Panc1 (cell line): ENCODE data around the gene SCNN1G. TPM values are rescaled to one million over a fixed set of nuclear protein-coding genes. Genes with fewer than 3 reads are reported as not detected.

Experiments used
- ATAC-seq: fragments of 200-7000 bp; cut with Tn5 transposase; 2 replicates; pipeline ENCODE4 v1.9.1; 2020; ENCODE audit warnings: mild to moderate bottlenecking, moderate library complexity
- BruUV-seq: library from RNA; stranded (reverse); fragments of 400-500 nt; replicated peaks from 2 replicates; lab custom pipeline; 2021; lab: Mats Ljungman, UMichigan
- CTCF ChIA-PET: fragments of 300-600 bp; sonication (Branson Sonifier 250); formaldehyde crosslinking; loops from one replicate; lab custom pipeline; 2022; ENCODE audit warnings: antibody characterized with exemption; lab: Charles Lee
- POLR2A ChIA-PET: fragments of 300-600 bp; sonication (Branson Sonifier 250); formaldehyde crosslinking; loops from one replicate; lab custom pipeline; 2022; ENCODE audit warnings: antibody characterized with exemption; lab: Charles Lee
- DNase-seq: peaks from one replicate; pipeline ENCODE4 v3.0.0-alpha.2; 2010; ENCODE audit warnings: low read depth, low spot score
- H3K27ac ChIP-seq: 2 replicates; pipeline ENCODE4 v1.5.1; 2011; ENCODE audit warnings: mild to moderate bottlenecking, low read length, inconsistent platforms
- H3K27me3 ChIP-seq: fragments of 200-500 bp; sonication (Bioruptor generic); 2 replicates; pipeline ENCODE4 v1.6.0; 2014; ENCODE audit warnings: low read length, inconsistent platforms; ENCODE audit not compliant: control insufficient read depth, insufficient read depth
- H3K36me3 ChIP-seq: fragments of 200-500 bp; sonication (Bioruptor generic); 2 replicates; pipeline ENCODE4 v1.5.1; 2014; ENCODE audit warnings: inconsistent platforms, mild to moderate bottlenecking, low read length, moderate library complexity; ENCODE audit not compliant: control insufficient read depth, insufficient read depth
- H3K4me1 ChIP-seq: 2 replicates; pipeline ENCODE4 v1.5.1; 2011; ENCODE audit warnings: inconsistent platforms, mild to moderate bottlenecking, low read length, moderate library complexity; ENCODE audit not compliant: control insufficient read depth, insufficient read depth
- H3K4me3 ChIP-seq, 2 experiments: 2 replicates each; pipeline ENCODE4 v1.5.1; 2011 to 2012; ENCODE audit warnings: low read depth in 2 of 2, low read length in 2 of 2, mild to moderate bottlenecking in 2 of 2, inconsistent platforms in 1 of 2, moderate library complexity in 1 of 2
- H3K9me3 ChIP-seq: fragments of 200-500 bp; sonication (Bioruptor generic); 2 replicates; pipeline ENCODE4 v1.5.1; 2014; ENCODE audit warnings: low read depth, mild to moderate bottlenecking, inconsistent platforms, low read length, moderate library complexity; ENCODE audit not compliant: control insufficient read depth, insufficient read depth
- POLR2AphosphoS5 ChIP-seq: IDR thresholded peaks from 2 replicates; pipeline ENCODE4 v1.6.1; 2012; ENCODE audit warnings: mild to moderate bottlenecking, low read depth, low read length, moderate library complexity
- SIN3A ChIP-seq: IDR thresholded peaks from 2 replicates; pipeline ENCODE4 v1.6.1; 2012; ENCODE audit warnings: low read depth, mild to moderate bottlenecking, low read length, moderate library complexity, borderline replicate concordance; ENCODE audit not compliant: insufficient read depth
- TCF7L2 ChIP-seq: IDR thresholded peaks from 2 replicates; pipeline ENCODE4 v1.6.1; 2011; ENCODE audit warnings: mild to moderate bottlenecking, low read depth, low read length, inconsistent platforms
- in situ Hi-C: cut with HindIII; loops from 2 replicates; pipeline ENCODE4 v1.10.0; 2016; ENCODE audit warnings: low sequenced_read_pairs, low pct_unique_long_range_greater_than_20kb
- intact Hi-C: fragments of 100-400 bp; cut with micrococcal nuclease; formaldehyde crosslinking; loops from one replicate; pipeline ENCODE4 v1.10.0; 2022; ENCODE audit not compliant: unreplicated experiment
- total RNA-seq: library from RNA; stranded (reverse); gene quantifications from one replicate; pipeline ENCODE4 v1.2.1, GENCODE V29; 2021; ENCODE audit not compliant: unreplicated experiment
- TF ChIP-seq, protein P1 (sequence below): fragments of 450-650 bp; IDR thresholded peaks from 2 replicates; pipeline ENCODE4 v1.5.1; 2017; ENCODE audit warnings: mild to moderate bottlenecking
- TF ChIP-seq, protein P2 (sequence below), 2 experiments: IDR thresholded peaks; 2 replicates each; pipeline ENCODE4 v1.6.1; 2011 to 2012; ENCODE audit warnings: low read depth in 2 of 2, control low read depth in 1 of 2, low read length in 1 of 2, mild to moderate bottlenecking in 1 of 2, moderate library complexity in 1 of 2; ENCODE audit not compliant: insufficient read depth in 1 of 2

SCNN1G gene
- total RNA-seq, 1 experiment from 2014 or later: 3.4 TPM

DNA sequence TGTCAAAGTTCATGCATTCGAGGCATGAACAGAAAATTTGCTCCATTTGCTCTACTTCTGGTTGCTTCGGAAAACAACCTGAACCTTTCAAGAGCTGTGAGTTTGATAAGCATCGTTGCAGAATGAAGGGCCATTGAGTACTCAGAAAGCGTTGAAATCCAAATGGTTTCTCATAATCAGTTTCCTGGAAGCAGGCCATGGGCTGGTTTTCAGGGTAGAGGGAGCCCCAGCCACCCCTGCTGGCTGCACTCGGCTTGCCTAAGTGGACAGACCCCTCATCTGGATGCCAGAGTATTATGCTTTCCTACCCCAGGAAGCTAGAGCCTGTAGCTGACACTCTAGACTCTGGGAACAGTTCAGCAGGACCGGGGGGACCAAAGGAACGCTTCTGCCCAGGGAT lies 24.4 kb downstream of the SCNN1G start:
- TF ChIP-seq SIN3A: no peak
- TF ChIP-seq, protein P1, sequence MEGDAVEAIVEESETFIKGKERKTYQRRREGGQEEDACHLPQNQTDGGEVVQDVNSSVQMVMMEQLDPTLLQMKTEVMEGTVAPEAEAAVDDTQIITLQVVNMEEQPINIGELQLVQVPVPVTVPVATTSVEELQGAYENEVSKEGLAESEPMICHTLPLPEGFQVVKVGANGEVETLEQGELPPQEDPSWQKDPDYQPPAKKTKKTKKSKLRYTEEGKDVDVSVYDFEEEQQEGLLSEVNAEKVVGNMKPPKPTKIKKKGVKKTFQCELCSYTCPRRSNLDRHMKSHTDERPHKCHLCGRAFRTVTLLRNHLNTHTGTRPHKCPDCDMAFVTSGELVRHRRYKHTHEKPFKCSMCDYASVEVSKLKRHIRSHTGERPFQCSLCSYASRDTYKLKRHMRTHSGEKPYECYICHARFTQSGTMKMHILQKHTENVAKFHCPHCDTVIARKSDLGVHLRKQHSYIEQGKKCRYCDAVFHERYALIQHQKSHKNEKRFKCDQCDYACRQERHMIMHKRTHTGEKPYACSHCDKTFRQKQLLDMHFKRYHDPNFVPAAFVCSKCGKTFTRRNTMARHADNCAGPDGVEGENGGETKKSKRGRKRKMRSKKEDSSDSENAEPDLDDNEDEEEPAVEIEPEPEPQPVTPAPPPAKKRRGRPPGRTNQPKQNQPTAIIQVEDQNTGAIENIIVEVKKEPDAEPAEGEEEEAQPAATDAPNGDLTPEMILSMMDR: no peak
- TF ChIP-seq, protein P2, sequence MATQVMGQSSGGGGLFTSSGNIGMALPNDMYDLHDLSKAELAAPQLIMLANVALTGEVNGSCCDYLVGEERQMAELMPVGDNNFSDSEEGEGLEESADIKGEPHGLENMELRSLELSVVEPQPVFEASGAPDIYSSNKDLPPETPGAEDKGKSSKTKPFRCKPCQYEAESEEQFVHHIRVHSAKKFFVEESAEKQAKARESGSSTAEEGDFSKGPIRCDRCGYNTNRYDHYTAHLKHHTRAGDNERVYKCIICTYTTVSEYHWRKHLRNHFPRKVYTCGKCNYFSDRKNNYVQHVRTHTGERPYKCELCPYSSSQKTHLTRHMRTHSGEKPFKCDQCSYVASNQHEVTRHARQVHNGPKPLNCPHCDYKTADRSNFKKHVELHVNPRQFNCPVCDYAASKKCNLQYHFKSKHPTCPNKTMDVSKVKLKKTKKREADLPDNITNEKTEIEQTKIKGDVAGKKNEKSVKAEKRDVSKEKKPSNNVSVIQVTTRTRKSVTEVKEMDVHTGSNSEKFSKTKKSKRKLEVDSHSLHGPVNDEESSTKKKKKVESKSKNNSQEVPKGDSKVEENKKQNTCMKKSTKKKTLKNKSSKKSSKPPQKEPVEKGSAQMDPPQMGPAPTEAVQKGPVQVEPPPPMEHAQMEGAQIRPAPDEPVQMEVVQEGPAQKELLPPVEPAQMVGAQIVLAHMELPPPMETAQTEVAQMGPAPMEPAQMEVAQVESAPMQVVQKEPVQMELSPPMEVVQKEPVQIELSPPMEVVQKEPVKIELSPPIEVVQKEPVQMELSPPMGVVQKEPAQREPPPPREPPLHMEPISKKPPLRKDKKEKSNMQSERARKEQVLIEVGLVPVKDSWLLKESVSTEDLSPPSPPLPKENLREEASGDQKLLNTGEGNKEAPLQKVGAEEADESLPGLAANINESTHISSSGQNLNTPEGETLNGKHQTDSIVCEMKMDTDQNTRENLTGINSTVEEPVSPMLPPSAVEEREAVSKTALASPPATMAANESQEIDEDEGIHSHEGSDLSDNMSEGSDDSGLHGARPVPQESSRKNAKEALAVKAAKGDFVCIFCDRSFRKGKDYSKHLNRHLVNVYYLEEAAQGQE (IDR thresholded peaks at IDR 0.05; ENCODE audit: insufficient read depth in 1 of 2, low read depth in 2 of 2, low read length in 1 of 2): no peak
- ChIA-PET POLR2A (no interaction called here), CTCF (no interaction called here)
- in situ Hi-C loops (no loop called here), intact Hi-C loops (no loop called here)
- Histone ChIP-seq H3K27ac (no peak overlapping the region), H3K36me3 (no peaks in the 10 kb centered on the region), H3K27me3 (no peaks in the 10 kb centered on the region), H3K9me3 (no peaks in the 10 kb centered on the region), H3K4me1 (peaks cover 5% of the 10 kb centered on the region; the same call in 1 of the 2 replicates), H3K4me3 (no peak overlapping the region)
- DNase-seq (no peak), ATAC-seq (0 out of 2 replicates have a peak, but pooled peaks have one; percentile 21)
- BruUV-seq: no TSS peak

DNA sequence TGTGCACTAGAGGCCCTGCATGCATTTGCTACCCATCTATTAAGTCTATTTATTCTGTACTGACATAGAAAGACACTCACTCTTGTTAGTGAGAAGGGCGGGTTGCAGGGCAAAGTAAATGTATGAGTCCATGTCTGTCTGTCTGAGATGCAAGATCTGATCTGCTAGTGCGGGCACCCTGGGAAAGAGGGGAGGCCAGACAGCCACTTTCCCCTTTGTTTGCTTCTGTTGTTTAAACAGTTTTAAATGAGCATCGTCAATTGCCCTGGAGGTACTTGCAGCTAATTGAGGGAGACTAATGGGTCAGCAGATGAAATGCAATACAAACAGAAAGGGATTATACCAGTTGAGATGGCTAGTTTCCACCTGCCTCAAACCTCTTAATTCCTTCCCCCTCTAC lies 24.9 kb downstream of the SCNN1G start:
- no peak overlapping the region for H3K27ac ChIP-seq
- no TSS peak for BruUV-seq
- TF ChIP-seq, protein P1: no peak
- no peaks in the 10 kb centered on the region for H3K9me3 ChIP-seq
- no peaks in the 10 kb centered on the region for H3K27me3 ChIP-seq
- peaks cover 5% of the 10 kb centered on the region; the same call in 1 of the 2 replicates for H3K4me1 ChIP-seq
- ATAC-seq: peak; percentile 30; the same call in 1 of the 2 replicates
- DNase-seq: no peak
- intact Hi-C loops: no loop called here
- ChIA-PET POLR2A (no interaction called here), CTCF (interaction anchor here (0.7 kb wide), 1 partner anchor 1570 kb away, joined by 4 read pairs; no protein-coding TSS in a partner anchor)
- in situ Hi-C loops: no loop called here
- H3K36me3 ChIP-seq: no peaks in the 10 kb centered on the region
- H3K4me3 ChIP-seq: no peak overlapping the region

DNA sequence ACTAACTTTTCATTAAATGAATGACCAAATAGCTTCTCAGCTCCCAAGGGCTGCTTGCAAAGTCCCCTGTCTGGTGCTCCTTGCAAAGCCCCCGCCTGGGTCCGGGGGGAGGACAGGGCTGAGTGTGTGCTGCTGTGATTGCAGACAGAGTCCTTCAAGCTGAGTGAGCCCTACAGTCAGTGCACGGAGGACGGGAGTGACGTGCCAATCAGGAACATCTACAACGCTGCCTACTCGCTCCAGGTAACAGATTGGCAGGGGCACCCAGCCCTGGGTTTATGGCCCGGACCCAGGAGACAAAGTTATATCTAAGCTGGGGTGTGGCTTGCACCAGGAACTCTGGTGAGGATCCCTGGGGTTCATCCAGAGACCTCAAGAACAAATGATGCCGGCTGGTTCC lies 27.1 kb downstream of the SCNN1G start:
- no TSS peak for BruUV-seq
- POLR2A ChIA-PET: no interaction called here
- CTCF ChIA-PET: no interaction called here
- intact Hi-C loops: no loop called here
- Histone ChIP-seq H3K27ac (no peak overlapping the region), H3K27me3 (no peaks in the 10 kb centered on the region), H3K4me1 (peaks cover 5% of the 10 kb centered on the region; the same call in 1 of the 2 replicates), H3K36me3 (no peaks in the 10 kb centered on the region), H3K4me3 (no peak overlapping the region), H3K9me3 (no peaks in the 10 kb centered on the region)
- TF ChIP-seq POLR2AphosphoS5 (no peak), TCF7L2 (no peak), SIN3A (no peak)
- TF ChIP-seq, protein P1: no peak
- TF ChIP-seq, protein P2 (IDR thresholded peaks at IDR 0.05; ENCODE audit: insufficient read depth in 1 of 2, low read depth in 2 of 2, low read length in 1 of 2): no peak
- in situ Hi-C loops: no loop called here
- ATAC-seq (no peak), DNase-seq (no peak)
